Fibroblast of villous mesenchyme (primary cell): Measurements from ENCODE around the gene SPOCD1. TPM values are rescaled to one million over a fixed set of nuclear protein-coding genes. Genes with fewer than 3 reads are reported as not detected.

ENCODE experiments used
- DNase-seq: peaks from one replicate; pipeline ENCODE4 v3.0.0-alpha.2; 2010; ENCODE audit warnings: low read depth
- H3K4me3 ChIP-seq: 2 replicates; pipeline ENCODE4 v1.5.1; 2011; ENCODE audit warnings: low read depth, mild to moderate bottlenecking, low read length
- total RNA-seq: library from RNA; depleted of rRNA; stranded (reverse); fragments of >200 nt; gene quantifications from 2 replicates; pipeline ENCODE4 v1.2.3, GENCODE V29; 2012
- TF ChIP-seq, protein P1 (sequence below): IDR thresholded peaks from 2 replicates; pipeline ENCODE4 v1.5.1; 2012; ENCODE audit warnings: low read depth, mild to moderate bottlenecking, low read length; ENCODE audit not compliant: insufficient read depth

Gene SPOCD1
- total RNA-seq, 1 donor: 62.2 TPM

DNA sequence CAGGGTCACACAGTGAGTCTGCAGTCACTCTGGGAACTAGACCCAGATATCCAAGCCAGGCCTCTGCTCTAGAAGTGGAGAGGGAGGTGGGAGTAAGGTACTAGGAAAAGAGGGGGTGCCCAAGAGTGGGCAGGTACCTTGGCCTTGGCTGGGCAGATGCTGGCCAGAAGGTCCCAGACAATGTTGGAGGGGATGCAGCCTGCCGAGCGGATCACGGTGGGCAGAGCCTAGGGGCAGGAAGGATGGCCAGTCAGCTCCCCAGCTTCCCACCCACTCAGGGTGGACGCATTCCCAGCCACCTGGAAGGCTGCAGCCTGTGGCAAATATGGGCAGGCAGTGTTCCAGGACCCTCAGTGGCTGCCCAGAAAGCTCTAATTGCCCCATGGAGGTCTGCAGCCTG lies 23.3 kb downstream of the SPOCD1 start:
- DNase-seq: no peak
- TF ChIP-seq, protein P1, sequence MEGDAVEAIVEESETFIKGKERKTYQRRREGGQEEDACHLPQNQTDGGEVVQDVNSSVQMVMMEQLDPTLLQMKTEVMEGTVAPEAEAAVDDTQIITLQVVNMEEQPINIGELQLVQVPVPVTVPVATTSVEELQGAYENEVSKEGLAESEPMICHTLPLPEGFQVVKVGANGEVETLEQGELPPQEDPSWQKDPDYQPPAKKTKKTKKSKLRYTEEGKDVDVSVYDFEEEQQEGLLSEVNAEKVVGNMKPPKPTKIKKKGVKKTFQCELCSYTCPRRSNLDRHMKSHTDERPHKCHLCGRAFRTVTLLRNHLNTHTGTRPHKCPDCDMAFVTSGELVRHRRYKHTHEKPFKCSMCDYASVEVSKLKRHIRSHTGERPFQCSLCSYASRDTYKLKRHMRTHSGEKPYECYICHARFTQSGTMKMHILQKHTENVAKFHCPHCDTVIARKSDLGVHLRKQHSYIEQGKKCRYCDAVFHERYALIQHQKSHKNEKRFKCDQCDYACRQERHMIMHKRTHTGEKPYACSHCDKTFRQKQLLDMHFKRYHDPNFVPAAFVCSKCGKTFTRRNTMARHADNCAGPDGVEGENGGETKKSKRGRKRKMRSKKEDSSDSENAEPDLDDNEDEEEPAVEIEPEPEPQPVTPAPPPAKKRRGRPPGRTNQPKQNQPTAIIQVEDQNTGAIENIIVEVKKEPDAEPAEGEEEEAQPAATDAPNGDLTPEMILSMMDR: no peak
- H3K4me3 ChIP-seq: no peak overlapping the region

DNA sequence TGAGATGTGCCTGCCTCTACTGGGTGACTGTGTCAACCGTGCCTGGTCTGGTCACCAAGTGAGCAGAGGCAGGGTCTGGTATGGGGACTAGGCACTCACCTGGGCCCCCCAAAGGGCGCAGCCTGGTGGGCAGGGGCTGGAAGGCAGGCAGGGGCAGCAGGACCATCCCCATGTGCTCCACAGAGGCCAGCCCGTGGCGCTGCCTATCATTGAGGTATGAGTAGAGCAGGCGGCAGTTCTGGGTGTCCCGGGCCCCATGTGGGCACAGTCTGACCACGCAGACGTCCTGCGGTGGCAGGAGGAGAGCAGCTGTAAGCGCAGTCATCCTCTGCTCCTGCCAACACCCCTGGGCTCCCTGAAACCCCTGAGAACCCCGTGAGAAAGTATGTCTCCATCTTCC lies 23.7 kb downstream of the SPOCD1 start:
- TF ChIP-seq, protein P1: no peak
- no peak overlapping the region for H3K4me3 ChIP-seq
- no peak for DNase-seq

DNA sequence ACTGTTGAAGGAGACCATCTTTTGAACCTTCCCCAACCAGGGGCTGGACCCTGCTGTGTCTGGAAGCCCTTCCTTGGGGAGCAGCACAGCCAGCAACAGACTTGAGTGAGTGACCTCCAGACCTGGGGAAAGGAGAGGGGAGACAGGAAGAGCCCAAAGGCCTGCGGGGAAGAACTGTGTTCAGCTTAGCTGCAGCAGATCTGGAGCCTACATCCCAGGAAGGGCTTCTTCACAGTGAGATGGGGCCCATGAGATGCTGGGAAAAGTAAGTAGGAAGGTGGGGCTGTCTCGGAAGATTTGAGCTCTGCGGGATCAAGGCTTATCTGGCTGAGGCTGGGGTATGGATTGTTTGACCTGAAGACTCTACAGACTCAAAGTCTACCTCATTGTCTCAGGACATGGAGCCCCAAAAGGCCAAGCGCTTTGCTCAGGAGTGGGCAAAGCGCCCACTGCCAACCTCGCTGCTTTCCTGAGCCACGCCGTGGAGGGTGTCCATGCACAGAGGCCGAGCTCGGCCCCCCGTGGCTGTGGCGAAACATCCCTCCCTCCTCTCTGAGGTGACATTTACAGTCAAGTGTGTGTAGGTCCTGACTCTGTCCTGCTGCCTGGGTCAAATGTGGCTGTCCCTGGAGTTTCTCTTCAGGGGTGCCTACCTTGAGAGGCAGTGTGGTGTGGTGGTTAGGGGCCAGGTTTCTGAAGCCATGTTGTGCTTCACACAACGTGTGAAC lies 24.5 kb downstream of the SPOCD1 start:
- TF ChIP-seq, protein P1: no peak
- no peak for DNase-seq
- no peak overlapping the region for H3K4me3 ChIP-seq

DNA sequence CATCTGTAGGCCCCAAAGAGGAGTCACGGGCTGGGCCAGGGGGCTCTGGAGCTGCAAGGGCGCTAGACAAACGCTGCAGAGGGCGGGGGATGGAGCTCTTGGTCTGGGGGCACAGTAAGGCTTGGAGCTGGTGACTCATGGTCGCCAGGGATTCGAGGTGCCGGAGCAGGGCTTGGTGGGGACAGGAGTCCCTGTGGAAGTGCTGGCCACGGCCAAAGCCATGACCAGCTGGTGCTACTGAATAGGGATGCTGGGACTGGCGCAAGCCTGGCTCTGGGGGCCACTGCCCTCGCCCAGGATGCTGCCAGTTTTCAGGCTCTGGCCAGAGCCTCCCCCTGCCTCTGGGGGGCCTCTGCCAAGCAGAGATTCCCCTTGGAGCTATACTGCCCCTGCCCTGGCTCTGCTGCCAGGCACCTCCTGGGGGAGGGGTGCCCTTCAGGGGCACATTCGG lies 25.2 kb downstream of the SPOCD1 start:
- DNase-seq: no peak
- H3K4me3 ChIP-seq: no peak overlapping the region
- TF ChIP-seq, protein P1: no peak

DNA sequence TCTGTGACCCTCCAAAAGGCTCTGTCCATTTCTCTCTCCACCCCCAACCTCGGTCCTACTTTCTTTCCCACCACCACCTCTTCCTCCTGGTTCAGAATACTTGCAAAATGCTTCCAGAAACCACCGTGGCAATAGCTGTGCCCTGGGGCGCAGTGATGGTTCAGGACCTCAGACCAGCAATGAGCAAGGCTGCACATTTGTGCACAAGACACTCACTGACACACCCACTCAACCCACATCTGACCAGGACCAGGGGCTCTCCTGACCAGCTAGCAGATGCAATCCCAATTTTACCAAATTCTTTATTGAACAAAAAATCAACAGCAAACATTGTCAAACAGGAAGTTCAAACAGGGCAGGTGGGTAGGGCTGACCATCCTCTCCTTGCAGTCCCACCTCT lies 25.7 kb downstream of the SPOCD1 start:
- DNase-seq: no peak
- TF ChIP-seq, protein P1: no peak
- H3K4me3 ChIP-seq: no peak overlapping the region

DNA sequence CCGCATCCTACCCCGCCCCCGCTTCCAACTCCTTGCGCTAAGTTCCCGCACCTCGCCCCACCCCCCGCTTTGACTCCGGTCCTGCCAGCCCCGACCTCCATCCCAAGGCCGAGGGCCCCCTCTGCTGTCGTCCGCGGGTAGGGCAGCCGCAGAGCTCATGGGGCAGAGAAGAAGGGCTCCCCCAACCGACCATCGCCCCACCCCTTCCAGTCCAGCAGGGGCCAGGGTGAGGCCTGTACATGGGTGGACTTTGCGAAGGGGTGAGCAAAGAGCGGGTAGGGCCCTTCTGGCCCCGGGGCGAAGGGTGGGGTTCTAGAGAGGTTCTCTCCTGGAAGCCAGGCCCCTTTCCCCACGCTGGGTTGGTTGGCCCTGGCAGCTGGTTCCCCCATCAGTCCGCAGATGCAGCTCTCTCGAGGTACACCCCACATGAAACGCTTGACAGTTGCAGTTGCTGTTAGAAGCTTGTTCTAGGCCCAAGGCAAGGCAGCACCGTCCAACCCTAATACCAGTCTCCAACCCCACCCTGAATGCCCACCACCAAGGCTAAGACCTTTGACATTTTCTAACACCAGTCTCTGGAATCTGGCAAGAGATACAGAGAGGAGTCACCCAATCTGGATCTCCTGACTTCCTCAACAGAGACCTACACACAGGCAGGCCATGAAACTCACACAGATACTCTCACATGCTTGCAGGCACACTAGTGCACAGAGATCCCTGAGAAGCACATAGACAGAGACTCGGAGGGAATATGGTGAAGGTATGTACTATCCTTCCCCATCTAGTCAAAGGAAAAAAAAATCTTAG lies 26.4 kb downstream of the SPOCD1 start:
- TF ChIP-seq, protein P1: peak; percentile 90
- DNase-seq: peak; percentile 92
- peak overlapping the region; percentile 88 for H3K4me3 ChIP-seq
